Upper lobe of left lung (tissue), 4 donors: Measurements from ENCODE around the gene C6orf132.

ENCODE experiments used
- POLR2A ChIP-seq, 4 donors: fragments of 450-650 bp; IDR thresholded peaks; one replicate each; pipeline ENCODE4 v1.5.1; 2016 to 2017; ENCODE audit warnings: antibody characterized with exemption in 4 of 4, mild to moderate bottlenecking in 2 of 4
- TF ChIP-seq, protein P1 (sequence below), 6 experiments: fragments of 450-650 bp in 4 of 6; fragments of 200-600 bp in 2 of 6; sonication (generic) in 2 of 6; IDR thresholded peaks; one replicate each; pipeline ENCODE4 v1.5.1; 2016 to 2019; ENCODE audit warnings: antibody characterized with exemption in 6 of 6

DNA sequence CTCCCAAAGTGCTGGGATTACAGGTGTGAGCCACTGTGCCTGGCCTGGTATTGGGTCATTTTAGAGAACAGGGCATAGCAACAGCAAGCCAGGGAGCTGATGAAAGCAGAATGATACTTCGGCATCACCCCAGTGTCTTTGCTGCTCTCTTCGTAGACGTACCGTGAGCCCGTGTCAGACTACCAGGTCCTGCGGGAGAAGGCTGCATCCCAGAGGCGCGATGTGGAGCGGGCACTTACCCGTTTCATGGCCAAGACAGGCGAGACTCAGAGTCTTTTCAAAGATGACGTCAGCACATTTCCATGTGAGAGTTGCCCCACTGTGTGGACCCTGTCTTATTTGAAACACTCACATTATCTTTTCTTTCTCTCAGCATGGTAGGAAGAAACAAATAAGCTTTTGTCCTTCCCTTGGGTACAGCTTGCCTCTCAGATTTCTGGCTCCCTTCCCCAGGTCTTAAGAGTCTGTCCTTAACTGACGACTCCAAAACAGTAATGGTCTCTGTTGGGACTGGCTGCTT, 76.2 kb downstream of the C6orf132 start:
- TF ChIP-seq POLR2A (IDR thresholded peaks at IDR 0.05): no peak
- TF ChIP-seq, protein P1, sequence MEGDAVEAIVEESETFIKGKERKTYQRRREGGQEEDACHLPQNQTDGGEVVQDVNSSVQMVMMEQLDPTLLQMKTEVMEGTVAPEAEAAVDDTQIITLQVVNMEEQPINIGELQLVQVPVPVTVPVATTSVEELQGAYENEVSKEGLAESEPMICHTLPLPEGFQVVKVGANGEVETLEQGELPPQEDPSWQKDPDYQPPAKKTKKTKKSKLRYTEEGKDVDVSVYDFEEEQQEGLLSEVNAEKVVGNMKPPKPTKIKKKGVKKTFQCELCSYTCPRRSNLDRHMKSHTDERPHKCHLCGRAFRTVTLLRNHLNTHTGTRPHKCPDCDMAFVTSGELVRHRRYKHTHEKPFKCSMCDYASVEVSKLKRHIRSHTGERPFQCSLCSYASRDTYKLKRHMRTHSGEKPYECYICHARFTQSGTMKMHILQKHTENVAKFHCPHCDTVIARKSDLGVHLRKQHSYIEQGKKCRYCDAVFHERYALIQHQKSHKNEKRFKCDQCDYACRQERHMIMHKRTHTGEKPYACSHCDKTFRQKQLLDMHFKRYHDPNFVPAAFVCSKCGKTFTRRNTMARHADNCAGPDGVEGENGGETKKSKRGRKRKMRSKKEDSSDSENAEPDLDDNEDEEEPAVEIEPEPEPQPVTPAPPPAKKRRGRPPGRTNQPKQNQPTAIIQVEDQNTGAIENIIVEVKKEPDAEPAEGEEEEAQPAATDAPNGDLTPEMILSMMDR (IDR thresholded peaks at IDR 0.05): no peak
